Ascending aorta (tissue), 2 donors: ENCODE data around the gene PTPRN2. TPM values are rescaled to one million over a fixed set of nuclear protein-coding genes. Genes with fewer than 3 reads are reported as not detected.

Experiments
- DNase-seq, 2 donors: peaks; one replicate each; pipeline ENCODE4 v3.0.0-alpha.2; 2019; ENCODE audit warnings: low spot score in 2 of 2
- H3K27ac ChIP-seq, 2 donors: fragments of 200-600 bp; sonication (generic); one replicate each; pipeline ENCODE4 v1.5.1; 2016 to 2017; ENCODE audit warnings: mild to moderate bottlenecking in 1 of 2
- H3K27me3 ChIP-seq: fragments of 200-600 bp; sonication (generic); one replicate; pipeline ENCODE4 v1.5.1; 2017
- H3K36me3 ChIP-seq, 2 donors: fragments of 200-600 bp; sonication (generic); one replicate each; pipeline ENCODE4 v1.5.1; 2016
- H3K4me1 ChIP-seq, 2 donors: fragments of 200-600 bp; sonication (generic); one replicate each; pipeline ENCODE4 v1.5.1; 2016 to 2017; ENCODE audit warnings: mild to moderate bottlenecking in 1 of 2
- H3K4me3 ChIP-seq, 2 donors: fragments of 200-600 bp; sonication (generic); one replicate each; pipeline ENCODE4 v1.5.1; 2016 to 2017; ENCODE audit warnings: mild to moderate bottlenecking in 1 of 2
- H3K9me3 ChIP-seq, 2 donors: fragments of 200-600 bp; sonication (generic); one replicate each; pipeline ENCODE4 v1.5.1; 2016
- CTCF ChIP-seq, 3 experiments: fragments of 200-600 bp in 2 of 3; fragments of 450-650 bp in 1 of 3; sonication (generic) in 2 of 3; IDR thresholded peaks; one replicate each; pipeline ENCODE4 v1.5.1; 2016 to 2019; ENCODE audit warnings: antibody characterized with exemption in 3 of 3, mild to moderate bottlenecking in 1 of 3, moderate library complexity in 1 of 3
- intact Hi-C: fragments of 100-400 bp; cut with DNase I; formaldehyde crosslinking; loops from one replicate; pipeline ENCODE4 v1.15.1; 2023
- total RNA-seq: library from RNA; depleted of rRNA; stranded (reverse); fragments of >200 nt; gene quantifications from one replicate; pipeline ENCODE4 v1.1.0, GENCODE V29; 2016

The PTPRN2 gene
- total RNA-seq, 1 donor from 2014 or later, result 7.3 TPM

DNA sequence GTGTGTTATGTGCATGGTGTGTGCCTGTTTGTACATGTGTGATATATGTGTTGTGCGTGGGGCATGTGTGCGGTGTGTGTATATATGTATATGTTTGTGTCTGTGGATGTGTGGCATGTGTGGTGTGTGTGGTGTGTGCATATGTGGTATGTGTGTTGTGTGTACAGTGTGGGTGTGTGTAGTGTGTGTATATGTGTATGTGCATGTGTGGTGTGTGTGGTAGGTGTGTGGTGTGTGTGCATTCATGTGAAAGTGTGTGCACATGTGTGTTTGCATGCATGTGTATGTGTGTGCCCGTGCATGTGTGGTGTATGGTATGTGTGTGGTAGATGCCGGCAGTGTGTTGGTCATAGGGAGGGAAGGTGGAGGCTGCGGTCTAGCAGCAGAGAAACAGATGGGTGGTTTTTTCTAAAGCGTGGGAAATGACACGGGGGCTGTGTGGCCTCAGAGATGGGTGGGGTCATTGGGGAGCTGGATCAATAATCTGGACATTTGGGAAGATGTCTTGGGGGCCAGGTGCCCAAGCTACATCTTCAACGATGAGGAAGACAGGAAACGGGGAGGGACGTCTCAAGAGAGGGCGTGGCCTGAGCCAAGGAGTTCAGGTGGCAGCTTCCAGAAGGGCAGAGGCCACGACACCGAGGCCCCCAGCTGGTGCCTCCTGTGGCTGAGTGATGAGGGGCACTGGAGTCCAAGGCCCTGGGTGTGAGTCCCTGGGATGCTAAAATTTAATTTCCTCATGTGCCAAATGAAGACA is 769.5 kb downstream of the PTPRN2 start:
- no peaks in the 10 kb centered on the region for H3K27me3 ChIP-seq
- no peaks in the 10 kb centered on the region for H3K36me3 ChIP-seq
- no peak overlapping the region for H3K27ac ChIP-seq
- no peaks in the 10 kb centered on the region for H3K9me3 ChIP-seq
- no peak for TF ChIP-seq CTCF (IDR thresholded peaks at IDR 0.05)
- no peak overlapping the region for H3K4me3 ChIP-seq
- DNase-seq, result no peak
- intact Hi-C loops, result no loop called here
- H3K4me1 ChIP-seq, result no peaks in the 10 kb centered on the region

DNA sequence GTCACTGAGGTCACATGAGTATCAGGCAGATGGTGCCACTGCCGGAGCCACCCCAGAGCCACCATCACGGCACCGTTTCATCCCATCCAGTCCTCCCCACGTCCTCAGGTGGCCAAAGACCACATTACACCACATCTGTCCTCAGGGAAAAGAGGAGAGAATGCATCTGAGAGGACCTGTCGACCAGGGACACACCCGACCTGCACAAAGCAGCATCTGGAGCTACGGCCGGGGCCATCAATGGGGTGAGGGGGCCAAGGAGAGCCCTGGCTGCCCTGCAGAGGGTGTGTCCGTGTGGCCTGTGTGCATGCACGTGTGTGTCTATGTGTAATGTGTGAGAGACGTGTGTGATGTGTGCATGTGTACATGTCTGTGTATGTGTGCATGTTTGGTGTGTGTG is 770.2 kb downstream of the PTPRN2 start:
- TF ChIP-seq CTCF (IDR thresholded peaks at IDR 0.05), result no peak
- Histone ChIP-seq H3K4me3 (no peak overlapping the region), H3K36me3 (no peaks in the 10 kb centered on the region), H3K9me3 (no peaks in the 10 kb centered on the region), H3K4me1 (no peaks in the 10 kb centered on the region), H3K27me3 (no peaks in the 10 kb centered on the region), H3K27ac (no peak overlapping the region)
- intact Hi-C loops, result no loop called here
- no peak for DNase-seq

- intact Hi-C loops, result no loop called here
- TF ChIP-seq CTCF (IDR thresholded peaks at IDR 0.05), result no peak
- no peaks in the 10 kb centered on the region for H3K9me3 ChIP-seq
- H3K4me1 ChIP-seq, result no peaks in the 10 kb centered on the region
- H3K36me3 ChIP-seq, result no peaks in the 10 kb centered on the region
- DNase-seq, result no peak
- H3K27ac ChIP-seq, result no peak overlapping the region
- H3K4me3 ChIP-seq, result no peak overlapping the region
- H3K27me3 ChIP-seq, result no peaks in the 10 kb centered on the region
Observed at GRCh38 chr7:157816526-157817250, 770.9 kb downstream of the PTPRN2 start.

GRCh38 chr7:157816086-157816485 is 771.5 kb downstream of the PTPRN2 start:
- Histone ChIP-seq H3K27me3 (no peaks in the 10 kb centered on the region), H3K4me1 (no peaks in the 10 kb centered on the region), H3K36me3 (no peaks in the 10 kb centered on the region), H3K27ac (no peak overlapping the region), H3K9me3 (no peaks in the 10 kb centered on the region), H3K4me3 (no peak overlapping the region)
- intact Hi-C loops, result no loop called here
- no peak for TF ChIP-seq CTCF (IDR thresholded peaks at IDR 0.05)
- no peak for DNase-seq

GRCh38 chr7:157815706-157816022 is 772.0 kb downstream of the PTPRN2 start:
- TF ChIP-seq CTCF (IDR thresholded peaks at IDR 0.05), result no peak
- intact Hi-C loops, result no loop called here
- H3K4me3 ChIP-seq, result no peak overlapping the region

More at GRCh38 chr7:157815706-157816022, 772.0 kb downstream of the PTPRN2 start:
- Histone ChIP-seq H3K36me3 (no peaks in the 10 kb centered on the region), H3K4me1 (no peaks in the 10 kb centered on the region), H3K27me3 (no peaks in the 10 kb centered on the region), H3K9me3 (no peaks in the 10 kb centered on the region), H3K27ac (no peak overlapping the region)
- no peak for DNase-seq
